ENCODE measurements around the gene PPP1R14C. TPM values are rescaled to one million over a fixed set of nuclear protein-coding genes. Genes with fewer than 3 reads are reported as not detected.

The PPP1R14C gene
- total RNA-seq, 3 donors from 2014 or later = 3.3 to 5.6 TPM; not detected in 1

GRCh38 chr6:150150821-150151646 lies 8.2 kb downstream of the PPP1R14C start:
- intact Hi-C loops (cut with DNase I; ENCODE audit: low total_unique reads) = no loop called here
- Histone ChIP-seq H3K27ac (no peak overlapping the region), H3K4me3 (no peak overlapping the region), H3K36me3 (no peaks in the 10 kb centered on the region), H3K9me3 (no peaks in the 10 kb centered on the region), H3K27me3 (peaks cover 0 to 17% of the 10 kb centered on the region in 2 donors), H3K4me1 (no peaks in the 10 kb centered on the region)
- no peak for TF ChIP-seq POLR2A (IDR thresholded peaks at IDR 0.05)
- TF ChIP-seq CTCF (IDR thresholded peaks at IDR 0.05) = no peak
- no peak for DNase-seq (ENCODE audit: low spot score in 2 of 2)

GRCh38 chr6:150152891-150153876 lies 10.3 kb downstream of the PPP1R14C start:
- Histone ChIP-seq H3K9me3 (no peaks in the 10 kb centered on the region), H3K4me1 (no peaks in the 10 kb centered on the region), H3K27ac (no peak overlapping the region), H3K4me3 (no peak overlapping the region), H3K36me3 (no peaks in the 10 kb centered on the region), H3K27me3 (peaks cover 0 to 13% of the 10 kb centered on the region in 2 donors)
- intact Hi-C loops (cut with DNase I; ENCODE audit: low total_unique reads) = no loop called here
- no peak for DNase-seq (ENCODE audit: low spot score in 2 of 2)
- TF ChIP-seq POLR2AphosphoS5 (IDR thresholded peaks at IDR 0.05) = no peak
- no peak for TF ChIP-seq CTCF (IDR thresholded peaks at IDR 0.05)
- TF ChIP-seq POLR2A (IDR thresholded peaks at IDR 0.05) = no peak

- H3K4me3 ChIP-seq = no peak overlapping the region
- H3K27me3 ChIP-seq = peaks cover 0 to 13% of the 10 kb centered on the region in 2 donors
- H3K9me3 ChIP-seq = no peaks in the 10 kb centered on the region
- H3K36me3 ChIP-seq = no peaks in the 10 kb centered on the region
- H3K27ac ChIP-seq = no peak overlapping the region
- no peaks in the 10 kb centered on the region for H3K4me1 ChIP-seq
- no peak for DNase-seq (ENCODE audit: low spot score in 2 of 2)
- intact Hi-C loops (cut with DNase I; ENCODE audit: low total_unique reads) = no loop called here
- no peak for TF ChIP-seq POLR2A (IDR thresholded peaks at IDR 0.05)
- no peak for TF ChIP-seq CTCF (IDR thresholded peaks at IDR 0.05)
- TF ChIP-seq POLR2AphosphoS5 (IDR thresholded peaks at IDR 0.05) = no peak
Observed at GRCh38 chr6:150153905-150154492, 11.2 kb downstream of the PPP1R14C start.

GRCh38 chr6:150156460-150156859 lies 13.6 kb downstream of the PPP1R14C start:
- no peak overlapping the region for H3K27ac ChIP-seq
- H3K9me3 ChIP-seq = no peaks in the 10 kb centered on the region
- DNase-seq (ENCODE audit: low spot score in 2 of 2) = no peak
- intact Hi-C loops (cut with DNase I; ENCODE audit: low total_unique reads) = no loop called here
- TF ChIP-seq CTCF (IDR thresholded peaks at IDR 0.05) = no peak
- no peak for TF ChIP-seq POLR2A (IDR thresholded peaks at IDR 0.05)
- TF ChIP-seq POLR2AphosphoS5 (IDR thresholded peaks at IDR 0.05) = no peak
- peaks cover 0 to 5% of the 10 kb centered on the region in 2 donors for H3K27me3 ChIP-seq
- no peaks in the 10 kb centered on the region for H3K36me3 ChIP-seq
- no peaks in the 10 kb centered on the region for H3K4me1 ChIP-seq
- no peak overlapping the region for H3K4me3 ChIP-seq

Measured in breast epithelium (tissue), 4 donors.